ENCODE measurements around the gene RFPL1.
"Not testable (repeated sequence)": the region's sequence is repeated elsewhere in the genome, so short reads cannot be mapped to it uniquely, and the experiment has no call there.

RFPL1 gene

GRCh38 chr22:29400576-29400975, 37.8 kb upstream of the RFPL1 start:
- H3K27me3 ChIP-seq (ENCODE audit: control insufficient read depth in 1 of 2, insufficient read depth in 1 of 2, low read length in 2 of 2) = peaks cover 24 to 30% of the 10 kb centered on the region in 2 experiments
- H3K36me3 ChIP-seq (ENCODE audit: control insufficient read depth in 1 of 2, insufficient read depth in 2 of 2, low read depth in 1 of 2, low read length in 2 of 2) = no peaks in the 10 kb centered on the region
- no peak overlapping the region for H3K14ac ChIP-seq (ENCODE audit: low read length in 2 of 2)
- no peak overlapping the region for H2AK5ac ChIP-seq (ENCODE audit: low read length, severe bottlenecking)
- H3K4me2 ChIP-seq (ENCODE audit: low read length, poor library complexity, severe bottlenecking) = no peak overlapping the region
- no peak overlapping the region for H4K91ac ChIP-seq (ENCODE audit: low read length)
- no peak overlapping the region for H4K8ac ChIP-seq (ENCODE audit: low read length)
- no peak overlapping the region for H3K9ac ChIP-seq (ENCODE audit: low read length)
- no peak overlapping the region for H2AFZ ChIP-seq (ENCODE audit: low read depth, low read length)
- H3K4me3 ChIP-seq (ENCODE audit: insufficient read depth in 1 of 2, low read depth in 1 of 2, low read length in 2 of 2) = no peak overlapping the region
- DNase-seq = no peak
- no peak overlapping the region for H3K27ac ChIP-seq (ENCODE audit: low read length, poor library complexity, severe bottlenecking)
- no peak overlapping the region for H2BK12ac ChIP-seq (ENCODE audit: low read length in 2 of 2)
- H2BK15ac ChIP-seq (ENCODE audit: low read depth, poor library complexity, severe bottlenecking) = no peak overlapping the region
- no peaks in the 10 kb centered on the region for H3K79me1 ChIP-seq (replicated peaks; ENCODE audit: low read length, poor library complexity, severe bottlenecking)
- no peaks in the 10 kb centered on the region for H3K9me3 ChIP-seq (ENCODE audit: control insufficient read depth, low read length)
- no peak overlapping the region for H2BK120ac ChIP-seq (ENCODE audit: low read depth, low read length)
- no peak overlapping the region for H3K23ac ChIP-seq (ENCODE audit: low read length in 2 of 2)
- no peak overlapping the region for H3K4ac ChIP-seq (ENCODE audit: low read depth in 1 of 2, low read length in 2 of 2)
- H3K4me1 ChIP-seq (ENCODE audit: control insufficient read depth, insufficient read depth, low read depth, low read length) = no peaks in the 10 kb centered on the region
- no peak overlapping the region for H3K18ac ChIP-seq (ENCODE audit: low read depth in 1 of 2, low read length in 2 of 2)
- WGBS = 100% methylated on average over 1 of the region's 2 CpGs
- H2BK5ac ChIP-seq (ENCODE audit: low read depth, low read length, poor library complexity, severe bottlenecking) = no peak overlapping the region

- not testable (repeated sequence) for DNase-seq; H2BK12ac ChIP-seq (ENCODE audit: low read length in 2 of 2); H3K9me3 ChIP-seq (ENCODE audit: control insufficient read depth, low read length); H3K27ac ChIP-seq (ENCODE audit: low read length, poor library complexity, severe bottlenecking); H4K8ac ChIP-seq (ENCODE audit: low read length); H3K4me3 ChIP-seq (ENCODE audit: insufficient read depth in 1 of 2, low read depth in 1 of 2, low read length in 2 of 2); H2BK5ac ChIP-seq (ENCODE audit: low read depth, low read length, poor library complexity, severe bottlenecking); H3K4ac ChIP-seq (ENCODE audit: low read depth in 1 of 2, low read length in 2 of 2); H2AFZ ChIP-seq (ENCODE audit: low read depth, low read length); H3K4me1 ChIP-seq (ENCODE audit: control insufficient read depth, insufficient read depth, low read depth, low read length); H3K9ac ChIP-seq (ENCODE audit: low read length); H3K79me1 ChIP-seq (replicated peaks; ENCODE audit: low read length, poor library complexity, severe bottlenecking); H2BK15ac ChIP-seq (ENCODE audit: low read depth, poor library complexity, severe bottlenecking); H2AK5ac ChIP-seq (ENCODE audit: low read length, severe bottlenecking); H4K91ac ChIP-seq (ENCODE audit: low read length); H3K23ac ChIP-seq (ENCODE audit: low read length in 2 of 2); H2BK120ac ChIP-seq (ENCODE audit: low read depth, low read length); H3K14ac ChIP-seq (ENCODE audit: low read length in 2 of 2); H3K36me3 ChIP-seq (ENCODE audit: control insufficient read depth in 1 of 2, insufficient read depth in 2 of 2, low read depth in 1 of 2, low read length in 2 of 2); H3K18ac ChIP-seq (ENCODE audit: low read depth in 1 of 2, low read length in 2 of 2); H3K4me2 ChIP-seq (ENCODE audit: low read length, poor library complexity, severe bottlenecking)
- peaks cover 24 to 30% of the 10 kb centered on the region in 2 experiments for H3K27me3 ChIP-seq (ENCODE audit: control insufficient read depth in 1 of 2, insufficient read depth in 1 of 2, low read length in 2 of 2)
- 79% methylated on average over 6 of the region's 6 CpGs for WGBS
Measured at GRCh38 chr22:29401538-29401937, 36.8 kb upstream of the RFPL1 start.

GRCh38 chr22:29408940-29409339, 29.4 kb upstream of the RFPL1 start:
- no peak overlapping the region for H2BK15ac ChIP-seq (ENCODE audit: low read depth, poor library complexity, severe bottlenecking)
- H3K4me3 ChIP-seq (ENCODE audit: insufficient read depth in 1 of 2, low read depth in 1 of 2, low read length in 2 of 2) = no peak overlapping the region
- H3K4me1 ChIP-seq (ENCODE audit: control insufficient read depth, insufficient read depth, low read depth, low read length) = no peaks in the 10 kb centered on the region
- H3K27me3 ChIP-seq (ENCODE audit: control insufficient read depth in 1 of 2, insufficient read depth in 1 of 2, low read length in 2 of 2) = peaks cover 3 to 8% of the 10 kb centered on the region in 2 experiments
- no peak overlapping the region for H3K4ac ChIP-seq (ENCODE audit: low read depth in 1 of 2, low read length in 2 of 2)
- H3K14ac ChIP-seq (ENCODE audit: low read length in 2 of 2) = no peak overlapping the region
- H3K9ac ChIP-seq (ENCODE audit: low read length) = no peak overlapping the region
- no peak overlapping the region for H4K8ac ChIP-seq (ENCODE audit: low read length)
- no peaks in the 10 kb centered on the region for H3K36me3 ChIP-seq (ENCODE audit: control insufficient read depth in 1 of 2, insufficient read depth in 2 of 2, low read depth in 1 of 2, low read length in 2 of 2)
- no peak overlapping the region for H4K91ac ChIP-seq (ENCODE audit: low read length)
- no peaks in the 10 kb centered on the region for H3K79me1 ChIP-seq (replicated peaks; ENCODE audit: low read length, poor library complexity, severe bottlenecking)
- no peak overlapping the region for H2AFZ ChIP-seq (ENCODE audit: low read depth, low read length)
- H2BK5ac ChIP-seq (ENCODE audit: low read depth, low read length, poor library complexity, severe bottlenecking) = no peak overlapping the region
- H3K4me2 ChIP-seq (ENCODE audit: low read length, poor library complexity, severe bottlenecking) = no peak overlapping the region
- no peak overlapping the region for H3K18ac ChIP-seq (ENCODE audit: low read depth in 1 of 2, low read length in 2 of 2)
- no peak overlapping the region for H3K23ac ChIP-seq (ENCODE audit: low read length in 2 of 2)
- no peak overlapping the region for H2BK12ac ChIP-seq (ENCODE audit: low read length in 2 of 2)
- H3K9me3 ChIP-seq (ENCODE audit: control insufficient read depth, low read length) = no peaks in the 10 kb centered on the region
- H2BK120ac ChIP-seq (ENCODE audit: low read depth, low read length) = no peak overlapping the region
- H3K27ac ChIP-seq (ENCODE audit: low read length, poor library complexity, severe bottlenecking) = no peak overlapping the region
- 96% methylated on average over 6 of the region's 6 CpGs for WGBS
- no peak for DNase-seq
- H2AK5ac ChIP-seq (ENCODE audit: low read length, severe bottlenecking) = no peak overlapping the region

GRCh38 chr22:29411569-29412211, 26.7 kb upstream of the RFPL1 start:
- not testable (repeated sequence) for H3K9me3 ChIP-seq (ENCODE audit: control insufficient read depth, low read length); H2BK15ac ChIP-seq (ENCODE audit: low read depth, poor library complexity, severe bottlenecking); H3K9ac ChIP-seq (ENCODE audit: low read length); H4K8ac ChIP-seq (ENCODE audit: low read length); H2BK12ac ChIP-seq (ENCODE audit: low read length in 2 of 2); H3K4me1 ChIP-seq (ENCODE audit: control insufficient read depth, insufficient read depth, low read depth, low read length); H3K27me3 ChIP-seq (ENCODE audit: control insufficient read depth in 1 of 2, insufficient read depth in 1 of 2, low read length in 2 of 2); H3K36me3 ChIP-seq (ENCODE audit: control insufficient read depth in 1 of 2, insufficient read depth in 2 of 2, low read depth in 1 of 2, low read length in 2 of 2); H3K27ac ChIP-seq (ENCODE audit: low read length, poor library complexity, severe bottlenecking); H3K23ac ChIP-seq (ENCODE audit: low read length in 2 of 2); H3K14ac ChIP-seq (ENCODE audit: low read length in 2 of 2); DNase-seq; H3K4me3 ChIP-seq (ENCODE audit: insufficient read depth in 1 of 2, low read depth in 1 of 2, low read length in 2 of 2); H4K91ac ChIP-seq (ENCODE audit: low read length); H3K4me2 ChIP-seq (ENCODE audit: low read length, poor library complexity, severe bottlenecking); H2AFZ ChIP-seq (ENCODE audit: low read depth, low read length); H2AK5ac ChIP-seq (ENCODE audit: low read length, severe bottlenecking); H3K18ac ChIP-seq (ENCODE audit: low read depth in 1 of 2, low read length in 2 of 2); H2BK120ac ChIP-seq (ENCODE audit: low read depth, low read length); H3K4ac ChIP-seq (ENCODE audit: low read depth in 1 of 2, low read length in 2 of 2); H2BK5ac ChIP-seq (ENCODE audit: low read depth, low read length, poor library complexity, severe bottlenecking); H3K79me1 ChIP-seq (replicated peaks; ENCODE audit: low read length, poor library complexity, severe bottlenecking)
- WGBS = 79% methylated on average over 3 of the region's 4 CpGs
